ENCODE measurements around the gene UBE2S. TPM values are rescaled to one million over a fixed set of nuclear protein-coding genes. Genes with fewer than 3 reads are reported as not detected.
"Not testable (repeated sequence)": the region's sequence is repeated elsewhere in the genome, so short reads cannot be mapped to it uniquely, and the experiment has no call there.

Gene UBE2S
- total RNA-seq, 1 experiment from 2014 or later, result 291 TPM

DNA sequence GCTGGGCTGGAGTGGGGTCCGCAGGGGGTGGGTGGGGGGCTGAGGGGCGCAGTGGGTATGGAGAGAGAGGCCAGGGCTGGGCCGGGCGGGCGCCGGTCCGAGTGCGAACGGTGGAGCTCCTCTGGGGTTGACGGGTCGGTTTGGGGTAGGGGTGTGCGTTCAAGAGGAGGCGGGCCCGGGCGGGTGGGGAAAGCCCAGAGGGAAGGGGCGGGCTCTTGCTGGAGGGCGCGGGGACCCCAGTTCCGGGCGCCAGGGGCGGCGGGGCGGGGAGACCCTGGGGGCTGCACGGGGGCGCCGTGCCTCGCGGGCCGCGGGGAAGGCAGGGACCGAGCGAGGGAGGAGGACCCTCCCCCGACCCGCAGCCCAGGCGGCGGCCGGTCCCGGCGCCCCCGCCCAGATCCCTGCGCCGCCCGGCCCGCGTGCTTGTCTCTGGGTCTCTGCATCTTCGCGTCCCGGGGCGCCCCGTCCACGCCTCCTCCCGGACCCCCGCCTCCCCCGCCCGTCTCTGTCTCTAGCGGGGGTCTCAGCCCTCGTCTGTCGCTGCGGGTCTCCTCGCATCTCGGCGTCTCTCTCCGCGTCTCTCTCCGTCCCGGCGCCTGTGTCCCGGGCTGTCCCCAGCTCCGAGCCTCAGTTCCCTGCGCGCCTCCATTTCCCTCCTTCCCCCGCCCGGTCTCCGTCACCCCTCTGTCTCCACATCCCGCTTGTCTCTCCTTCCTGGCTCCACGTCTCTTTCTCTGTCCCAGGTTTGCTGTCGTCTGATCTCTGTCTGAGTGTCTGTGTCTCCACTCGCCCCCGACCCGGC, 43.8 kb upstream of the UBE2S start:
- Histone ChIP-seq H3K4me2 (ENCODE audit: low read depth, low read length, poor library complexity, severe bottlenecking) (no peak overlapping the region), H3K4me1 (ENCODE audit: low read length) (no peaks in the 10 kb centered on the region), H3K9me3 (ENCODE audit: low read length) (no peaks in the 10 kb centered on the region), H3K4me3 (ENCODE audit: low read length) (no peak overlapping the region), H3K36me3 (ENCODE audit: insufficient read depth, low read length) (peaks cover 6% of the 10 kb centered on the region), H3K9ac (ENCODE audit: low read length) (no peak overlapping the region), H3K79me2 (ENCODE audit: low read length) (no peaks in the 10 kb centered on the region), H3K9me2 (replicated peaks; ENCODE audit: insufficient read depth, low read length) (no peaks in the 10 kb centered on the region), H3K27ac (ENCODE audit: low read length) (no peak overlapping the region), H2AFZ (ENCODE audit: low read length) (no peak overlapping the region), H3K27me3 (ENCODE audit: low read length) (no peaks in the 10 kb centered on the region), H4K20me1 (ENCODE audit: insufficient read depth, low read depth, low read length) (no peaks in the 10 kb centered on the region; the same call in 1 of the 2 replicates)
- DNase-seq, result no peak

DNA sequence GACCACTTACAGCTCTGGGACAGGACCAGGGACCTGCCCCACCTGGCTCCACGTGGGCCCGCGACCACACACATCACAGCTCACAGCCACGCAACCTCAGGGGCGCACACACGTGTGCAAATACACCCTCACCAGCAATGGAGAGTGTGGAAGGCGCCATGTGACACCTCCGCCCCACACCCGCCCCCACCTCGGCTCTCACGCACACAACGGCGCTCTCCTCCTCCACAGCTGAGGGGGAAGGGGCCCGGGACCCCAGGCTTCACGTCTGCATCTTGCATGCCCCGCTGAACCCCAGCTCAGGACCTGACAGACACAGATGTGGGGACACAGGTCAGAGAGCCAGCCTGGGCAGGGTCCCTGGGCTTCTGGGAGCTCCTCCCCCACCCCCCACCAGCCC, 41.9 kb upstream of the UBE2S start:
- Histone ChIP-seq H2AFZ (ENCODE audit: low read length) (no peak overlapping the region), H3K36me3 (ENCODE audit: insufficient read depth, low read length) (peaks cover 6% of the 10 kb centered on the region), H3K27ac (ENCODE audit: low read length) (no peak overlapping the region), H3K4me2 (ENCODE audit: low read depth, low read length, poor library complexity, severe bottlenecking) (no peak overlapping the region), H3K9me2 (replicated peaks; ENCODE audit: insufficient read depth, low read length) (no peaks in the 10 kb centered on the region), H4K20me1 (ENCODE audit: insufficient read depth, low read depth, low read length) (no peaks in the 10 kb centered on the region; the same call in 1 of the 2 replicates), H3K79me2 (ENCODE audit: low read length) (no peaks in the 10 kb centered on the region), H3K27me3 (ENCODE audit: low read length) (no peaks in the 10 kb centered on the region), H3K4me3 (ENCODE audit: low read length) (no peak overlapping the region), H3K9ac (ENCODE audit: low read length) (no peak overlapping the region), H3K9me3 (ENCODE audit: low read length) (no peaks in the 10 kb centered on the region), H3K4me1 (ENCODE audit: low read length) (no peaks in the 10 kb centered on the region)
- DNase-seq, result no peak

GRCh38 chr19:55448175-55448490, 40.5 kb upstream of the UBE2S start:
- H4K20me1 ChIP-seq (ENCODE audit: insufficient read depth, low read depth, low read length), result not testable (repeated sequence)

GRCh38 chr19:55447421-55448174, 40.0 kb upstream of the UBE2S start:
- no peaks in the 10 kb centered on the region for H3K9me2 ChIP-seq (replicated peaks; ENCODE audit: insufficient read depth, low read length)
- DNase-seq, result no peak
- H2AFZ ChIP-seq (ENCODE audit: low read length), result no peak overlapping the region
- H3K4me1 ChIP-seq (ENCODE audit: low read length), result no peaks in the 10 kb centered on the region
- no peak overlapping the region for H3K4me2 ChIP-seq (ENCODE audit: low read depth, low read length, poor library complexity, severe bottlenecking)
- H3K4me3 ChIP-seq (ENCODE audit: low read length), result no peak overlapping the region
- no peaks in the 10 kb centered on the region for H4K20me1 ChIP-seq (ENCODE audit: insufficient read depth, low read depth, low read length)
- no peak overlapping the region for H3K9ac ChIP-seq (ENCODE audit: low read length)
- no peaks in the 10 kb centered on the region for H3K9me3 ChIP-seq (ENCODE audit: low read length)
- H3K27ac ChIP-seq (ENCODE audit: low read length), result no peak overlapping the region
- no peaks in the 10 kb centered on the region for H3K79me2 ChIP-seq (ENCODE audit: low read length)
- H3K36me3 ChIP-seq (ENCODE audit: insufficient read depth, low read length), result no peaks in the 10 kb centered on the region
- H3K27me3 ChIP-seq (ENCODE audit: low read length), result no peaks in the 10 kb centered on the region

More at GRCh38 chr19:55448175-55448490, 40.5 kb upstream of the UBE2S start:
- H3K4me3 ChIP-seq (ENCODE audit: low read length); H3K9me3 ChIP-seq (ENCODE audit: low read length); H3K4me2 ChIP-seq (ENCODE audit: low read depth, low read length, poor library complexity, severe bottlenecking); H3K36me3 ChIP-seq (ENCODE audit: insufficient read depth, low read length); H3K79me2 ChIP-seq (ENCODE audit: low read length); H3K9ac ChIP-seq (ENCODE audit: low read length); H3K27ac ChIP-seq (ENCODE audit: low read length); DNase-seq; H3K9me2 ChIP-seq (replicated peaks; ENCODE audit: insufficient read depth, low read length); H3K27me3 ChIP-seq (ENCODE audit: low read length); H3K4me1 ChIP-seq (ENCODE audit: low read length); H2AFZ ChIP-seq (ENCODE audit: low read length): not testable (repeated sequence)

DNA sequence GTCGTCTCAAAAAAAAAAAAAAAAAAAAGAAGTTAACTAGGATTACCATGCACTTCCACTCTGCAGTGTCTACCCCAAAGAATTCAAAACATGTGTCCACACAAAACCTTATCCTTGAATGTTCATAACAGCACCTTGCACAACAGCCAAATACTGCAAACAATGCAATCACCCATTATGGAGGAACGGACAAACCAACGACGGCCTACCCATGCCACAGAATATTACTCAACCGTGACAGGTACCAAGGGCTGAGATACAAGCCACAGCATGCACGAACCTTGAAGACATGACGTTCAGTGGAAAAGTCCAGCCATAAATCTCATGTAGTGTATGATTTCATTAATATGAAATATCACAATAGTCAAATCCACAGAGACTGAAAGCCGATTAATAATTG, 38.5 kb upstream of the UBE2S start:
- Histone ChIP-seq H3K27ac (ENCODE audit: low read length) (no peak overlapping the region), H3K36me3 (ENCODE audit: insufficient read depth, low read length) (no peaks in the 10 kb centered on the region), H3K9me2 (replicated peaks; ENCODE audit: insufficient read depth, low read length) (no peaks in the 10 kb centered on the region), H3K9ac (ENCODE audit: low read length) (no peak overlapping the region), H4K20me1 (ENCODE audit: insufficient read depth, low read depth, low read length) (no peaks in the 10 kb centered on the region), H3K4me2 (ENCODE audit: low read depth, low read length, poor library complexity, severe bottlenecking) (no peak overlapping the region), H3K9me3 (ENCODE audit: low read length) (no peaks in the 10 kb centered on the region), H3K79me2 (ENCODE audit: low read length) (no peaks in the 10 kb centered on the region), H3K4me1 (ENCODE audit: low read length) (no peaks in the 10 kb centered on the region), H3K4me3 (ENCODE audit: low read length) (no peak overlapping the region), H2AFZ (ENCODE audit: low read length) (no peak overlapping the region), H3K27me3 (ENCODE audit: low read length) (no peaks in the 10 kb centered on the region)
- DNase-seq, result no peak

DNA sequence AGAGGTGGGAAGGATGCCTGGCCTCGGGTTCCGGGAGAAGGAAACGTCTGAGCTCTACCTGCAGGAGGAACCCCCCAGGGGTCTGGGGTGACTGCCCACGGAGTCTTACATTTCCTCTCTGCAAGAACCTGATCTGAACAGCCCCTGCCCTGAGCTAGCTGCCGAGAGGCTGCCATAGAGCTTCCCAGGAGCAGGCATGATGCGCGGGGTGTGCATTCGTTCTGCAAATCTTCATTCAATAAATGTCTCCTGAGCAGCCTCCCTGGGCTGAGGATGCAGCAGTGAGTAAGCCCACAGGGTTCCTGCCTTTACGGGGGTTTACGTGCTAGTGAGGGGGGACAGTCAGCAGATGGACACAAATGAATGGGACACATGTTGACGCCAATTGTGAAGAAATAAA, 37.1 kb upstream of the UBE2S start:
- Histone ChIP-seq H2AFZ (ENCODE audit: low read length) (no peak overlapping the region), H3K27ac (ENCODE audit: low read length) (no peak overlapping the region), H3K9ac (ENCODE audit: low read length) (no peak overlapping the region), H3K4me2 (ENCODE audit: low read depth, low read length, poor library complexity, severe bottlenecking) (no peak overlapping the region), H3K4me1 (ENCODE audit: low read length) (no peaks in the 10 kb centered on the region), H3K36me3 (ENCODE audit: insufficient read depth, low read length) (no peaks in the 10 kb centered on the region), H4K20me1 (ENCODE audit: insufficient read depth, low read depth, low read length) (no peaks in the 10 kb centered on the region), H3K4me3 (ENCODE audit: low read length) (no peak overlapping the region), H3K9me2 (replicated peaks; ENCODE audit: insufficient read depth, low read length) (no peaks in the 10 kb centered on the region), H3K79me2 (ENCODE audit: low read length) (no peaks in the 10 kb centered on the region), H3K27me3 (ENCODE audit: low read length) (no peaks in the 10 kb centered on the region), H3K9me3 (ENCODE audit: low read length) (no peaks in the 10 kb centered on the region)
- DNase-seq, result no peak

- Histone ChIP-seq H3K27me3 (ENCODE audit: low read length) (no peaks in the 10 kb centered on the region), H3K4me2 (ENCODE audit: low read depth, low read length, poor library complexity, severe bottlenecking) (no peak overlapping the region), H3K27ac (ENCODE audit: low read length) (no peak overlapping the region), H3K79me2 (ENCODE audit: low read length) (no peaks in the 10 kb centered on the region), H3K36me3 (ENCODE audit: insufficient read depth, low read length) (no peaks in the 10 kb centered on the region), H3K4me1 (ENCODE audit: low read length) (no peaks in the 10 kb centered on the region), H3K9me2 (replicated peaks; ENCODE audit: insufficient read depth, low read length) (no peaks in the 10 kb centered on the region), H3K9ac (ENCODE audit: low read length) (no peak overlapping the region), H2AFZ (ENCODE audit: low read length) (no peak overlapping the region), H3K9me3 (ENCODE audit: low read length) (no peaks in the 10 kb centered on the region), H3K4me3 (ENCODE audit: low read length) (no peak overlapping the region), H4K20me1 (ENCODE audit: insufficient read depth, low read depth, low read length) (no peaks in the 10 kb centered on the region)
- no peak for DNase-seq
Measured at GRCh38 chr19:55443824-55444480, 36.4 kb upstream of the UBE2S start.

GRCh38 chr19:55443045-55443823, 35.6 kb upstream of the UBE2S start, which contains the start of gene SHISA7:
TSS of gene SHISA7 (minus strand) at chr19:55443300. CDS start at chr19:55442863, 437 bp downstream.
- Histone ChIP-seq H3K4me2 (ENCODE audit: low read depth, low read length, poor library complexity, severe bottlenecking) (no peak within 1 kb of the TSS), H2AFZ (ENCODE audit: low read length) (no peak within 1 kb of the TSS), H3K27ac (ENCODE audit: low read length) (no peak within 1 kb of the TSS), H3K9me2 (replicated peaks; ENCODE audit: insufficient read depth, low read length) (no peaks in the 10 kb centered on the region), H3K27me3 (ENCODE audit: low read length) (no peaks in the 10 kb centered on the region), H3K36me3 (ENCODE audit: insufficient read depth, low read length) (no peaks in the 10 kb centered on the region), H3K9me3 (ENCODE audit: low read length) (no peaks in the 10 kb centered on the region), H3K9ac (ENCODE audit: low read length) (no peak within 1 kb of the TSS), H3K79me2 (ENCODE audit: low read length) (no peaks in the 10 kb centered on the region), H3K4me3 (ENCODE audit: low read length) (no peak within 1 kb of the TSS), H4K20me1 (ENCODE audit: insufficient read depth, low read depth, low read length) (no peaks in the 10 kb centered on the region), H3K4me1 (ENCODE audit: low read length) (no peaks in the 10 kb centered on the region)
- no peak for DNase-seq

Data from Karpas-422 (cell line).